CD4-positive, alpha-beta T cell treated with Interleukin-15 for 4 hours (primary cell): ENCODE measurements around the gene SIK1.
"Not testable (repeated sequence)": the region's sequence is repeated elsewhere in the genome, so short reads cannot be mapped to it uniquely, and the experiment has no call there.

Source experiments
- DNase-seq: peaks from one replicate; pipeline ENCODE4 v3.0.0-alpha.2; 2020; ENCODE audit warnings: low spot score

The SIK1 gene

DNA sequence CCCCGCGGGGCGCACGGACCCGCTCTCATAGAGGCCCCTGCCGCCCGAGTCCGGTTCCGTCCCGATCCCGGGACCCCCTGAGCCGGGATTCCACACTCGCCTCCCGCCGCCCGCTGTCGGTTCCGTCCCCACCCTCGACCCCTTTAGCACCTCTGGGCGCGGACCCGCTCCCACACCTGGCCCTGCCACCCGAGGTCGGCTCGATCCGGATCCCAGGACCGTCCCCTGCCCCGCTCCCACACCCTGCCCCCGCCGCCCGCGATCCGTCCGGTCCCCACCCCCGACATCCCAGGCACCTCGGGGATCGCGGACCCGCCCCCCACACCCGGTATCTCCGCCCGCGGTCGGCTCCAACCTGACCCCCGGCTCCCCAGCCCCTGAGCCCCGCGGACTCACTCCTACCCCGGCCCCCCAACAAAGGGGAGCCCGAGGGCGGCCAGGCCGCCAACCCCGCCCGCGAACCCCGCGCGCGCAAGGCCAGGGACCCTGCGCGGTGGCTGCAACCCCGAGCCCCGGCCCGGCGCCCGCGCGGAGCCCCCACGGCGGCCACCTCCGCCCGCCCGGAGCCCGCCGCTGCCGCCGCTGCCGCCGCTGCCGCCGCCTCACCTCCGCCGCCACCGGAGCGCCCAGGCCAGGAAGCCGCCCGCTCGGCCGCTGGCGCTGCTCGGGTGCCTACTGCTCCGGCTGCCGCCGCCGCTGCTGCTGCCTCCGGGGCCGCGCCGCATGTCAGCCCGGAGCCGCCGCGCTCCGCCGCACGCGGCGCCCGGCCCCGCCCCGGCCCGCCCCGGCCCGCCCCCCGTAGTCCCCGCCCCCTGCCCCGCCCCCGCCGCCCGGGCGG lies at the start of gene SIK1:
TSS of gene SIK1 (minus strand) at position 728 of the 838 bp plus-strand sequence. CDS start 953 bp downstream, outside the sequence.
- not testable (repeated sequence) for DNase-seq

- DNase-seq: not testable (repeated sequence)
Observed at GRCh38 chr21:43471597-43472242, 44.8 kb upstream of the SIK1 start.

DNA sequence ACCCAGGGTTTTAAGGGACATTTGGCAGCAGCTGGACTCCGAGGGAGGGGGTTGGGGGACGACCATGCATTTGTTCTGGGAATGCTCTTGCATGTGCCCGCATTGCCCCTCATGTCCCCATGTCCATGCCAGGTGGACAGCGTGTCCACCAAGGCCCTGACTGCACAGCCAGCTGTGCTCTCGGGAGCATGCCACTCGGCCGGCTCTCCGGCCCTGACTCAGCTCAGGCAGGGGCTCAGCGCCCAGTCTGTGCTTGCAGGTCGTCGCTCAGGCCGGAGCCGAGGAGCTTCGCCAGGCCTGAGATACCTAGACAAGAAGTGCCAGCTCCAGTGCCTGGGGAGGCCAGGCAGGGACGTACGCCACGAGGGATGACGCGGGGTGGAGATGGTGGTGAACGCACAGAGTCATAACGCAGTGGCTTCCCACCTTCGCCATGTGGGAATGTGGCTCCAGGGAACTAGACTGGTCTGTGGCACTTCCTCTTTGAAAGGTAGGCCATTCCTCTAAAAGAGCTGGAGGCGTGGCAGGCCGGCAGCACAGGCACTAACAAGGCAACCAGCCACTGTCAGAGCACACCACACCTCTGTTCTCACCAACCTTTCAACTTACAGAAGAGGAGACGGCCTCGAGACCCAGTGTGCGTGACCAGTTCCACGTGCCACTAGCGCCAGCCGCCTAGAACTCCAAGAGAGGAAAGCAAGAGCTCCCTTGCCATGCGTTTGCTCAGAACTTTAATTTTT lies 43.0 kb upstream of the SIK1 start:
- DNase-seq: not testable (repeated sequence)

DNA sequence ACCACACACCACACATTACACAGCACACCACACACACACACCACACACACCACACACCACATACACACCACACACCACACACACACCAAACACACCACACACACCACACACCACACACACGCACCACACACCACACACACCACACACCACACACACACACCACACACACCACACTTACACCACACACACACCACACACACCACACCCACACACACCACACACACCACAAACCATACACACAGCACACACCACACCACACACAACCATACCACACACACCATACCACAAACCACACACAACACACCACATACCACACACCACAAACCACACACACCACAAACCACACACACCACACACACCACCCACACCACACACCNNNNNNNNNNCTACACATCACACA lies 40.9 kb upstream of the SIK1 start:
- DNase-seq: no peak

GRCh38 chr21:43465159-43465558 lies 38.2 kb upstream of the SIK1 start:
- not testable (repeated sequence) for DNase-seq

DNA sequence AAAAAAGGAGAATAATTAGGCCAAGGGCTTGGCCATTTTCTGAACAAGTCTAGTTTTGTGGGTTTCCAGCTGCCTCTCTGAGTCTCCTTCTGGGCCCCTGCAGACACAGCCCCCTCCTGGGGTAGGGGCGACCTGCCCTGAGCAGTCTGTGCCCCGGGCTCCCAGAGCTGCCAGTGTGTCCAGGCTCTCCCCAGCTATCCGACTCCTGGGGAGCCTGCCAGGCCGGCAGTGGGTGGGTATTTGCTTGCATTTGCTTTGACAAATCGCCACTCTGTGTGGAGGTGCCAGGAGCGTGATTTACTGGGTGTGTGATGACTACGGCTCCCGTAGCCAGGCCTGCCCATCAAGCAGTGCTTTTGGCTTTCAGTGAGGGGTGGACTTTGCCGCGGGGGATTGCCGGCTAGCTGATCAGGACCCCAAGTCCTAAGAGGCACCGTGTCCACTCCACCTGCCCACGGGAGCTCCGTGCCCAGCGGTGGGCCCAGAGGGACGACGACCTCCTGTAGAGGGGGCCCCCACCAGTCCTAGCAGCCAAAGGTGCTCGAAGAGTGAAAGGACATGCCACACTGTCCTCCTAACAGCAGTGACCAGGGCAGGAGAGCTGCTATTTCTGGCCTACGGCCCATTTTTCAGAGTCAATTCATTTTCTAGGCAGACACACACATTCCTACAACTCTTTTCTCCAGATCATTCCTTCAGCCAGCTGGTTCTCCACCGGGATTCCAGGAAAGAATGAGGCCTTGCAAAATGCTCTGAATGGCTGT lies 36.7 kb upstream of the SIK1 start:
- not testable (repeated sequence) for DNase-seq

DNA sequence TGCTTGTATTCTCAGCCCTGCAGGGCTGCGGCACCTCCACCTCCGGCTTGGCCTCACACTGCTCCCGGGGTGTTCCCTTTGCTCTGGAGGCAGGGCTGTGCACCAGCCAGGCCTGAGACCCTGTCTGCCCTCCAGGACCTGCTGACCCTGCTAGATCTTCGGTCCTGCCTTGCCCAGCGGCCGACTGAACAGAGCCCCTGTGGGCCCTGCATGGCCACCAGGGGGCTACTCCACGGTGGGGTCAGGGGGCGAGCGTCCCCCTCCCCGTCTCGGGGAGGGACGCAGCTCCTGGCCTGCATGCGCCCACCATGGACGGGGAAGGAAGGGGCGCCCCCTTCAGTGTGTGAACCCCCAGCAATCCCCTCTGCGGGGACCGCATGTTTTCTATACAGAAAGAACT lies 36.0 kb upstream of the SIK1 start:
- not testable (repeated sequence) for DNase-seq

DNA sequence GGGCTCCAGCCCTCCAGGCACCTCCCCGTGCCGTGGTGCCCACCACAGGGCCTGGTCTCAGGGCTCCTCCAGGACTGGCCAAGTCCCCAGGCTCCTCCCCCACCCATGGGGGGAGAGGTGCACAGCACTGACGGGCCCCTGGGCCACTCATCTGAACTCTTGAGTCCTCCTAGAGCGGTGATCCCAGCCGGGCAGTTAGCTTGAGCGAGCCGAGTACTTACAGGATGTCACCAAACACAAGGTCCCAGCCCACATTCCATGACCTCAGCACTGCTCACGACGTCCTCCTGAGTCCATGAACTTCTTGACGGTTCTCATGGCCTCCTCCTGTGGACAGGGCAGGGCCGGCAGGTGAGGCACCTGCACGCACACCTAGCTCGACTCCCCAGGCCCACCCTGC lies 33.5 kb upstream of the SIK1 start:
- not testable (repeated sequence) for DNase-seq

DNA sequence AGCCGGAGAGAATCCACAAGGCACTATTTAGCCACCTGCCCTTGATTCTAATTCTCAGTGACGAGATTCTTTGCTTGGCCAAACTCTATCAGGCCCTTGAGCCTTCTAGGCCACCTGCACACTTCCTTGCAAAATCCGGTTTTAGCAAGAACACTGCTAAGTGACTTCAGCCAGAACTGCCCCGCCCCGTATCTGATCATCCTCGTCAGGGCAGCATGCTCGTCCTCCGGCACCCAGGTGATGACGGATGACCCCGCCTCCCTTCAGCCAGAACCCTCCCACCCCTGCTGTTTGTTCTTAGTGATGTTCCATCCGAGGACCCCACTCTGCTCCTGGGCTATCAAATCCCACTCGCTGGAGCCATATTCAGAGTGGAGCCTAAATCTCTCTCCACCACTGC lies 32.1 kb upstream of the SIK1 start:
- not testable (repeated sequence) for DNase-seq

DNA sequence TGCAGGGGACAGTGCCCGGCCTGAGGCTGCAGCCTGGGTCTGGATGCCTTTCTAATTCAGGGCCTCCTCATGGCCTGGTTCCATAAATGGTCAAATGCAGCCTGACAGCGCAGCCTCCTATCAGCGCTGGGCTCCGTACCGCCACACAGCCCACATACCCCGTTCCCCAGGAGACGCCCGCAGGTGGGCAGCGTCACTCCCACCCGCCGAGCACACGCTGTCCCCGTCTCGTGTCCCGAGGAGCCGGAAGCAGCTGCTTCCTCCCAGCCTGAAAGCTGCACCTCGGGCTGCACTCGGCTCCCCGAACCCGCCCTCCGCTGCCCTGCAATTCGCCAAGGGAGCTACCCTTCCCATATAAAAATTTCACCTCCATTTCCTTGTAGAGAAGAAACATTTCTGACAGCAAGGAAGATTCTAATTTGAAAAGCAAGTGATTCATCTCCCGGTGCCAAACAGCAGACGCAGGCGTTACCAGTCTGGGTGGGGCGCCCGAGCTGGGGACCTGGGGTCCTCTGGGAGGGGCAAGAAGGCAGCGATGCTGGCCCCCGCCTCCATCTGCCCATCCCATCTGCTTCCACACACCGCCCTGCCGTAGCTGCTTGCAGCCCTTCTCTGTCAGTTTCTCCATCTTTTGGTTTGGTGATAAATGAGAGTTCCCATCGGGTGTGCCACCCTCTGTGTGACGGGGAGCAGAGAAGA lies 29.8 kb upstream of the SIK1 start:
- DNase-seq: not testable (repeated sequence)

- not testable (repeated sequence) for DNase-seq
Observed at GRCh38 chr21:43455717-43456116, 28.8 kb upstream of the SIK1 start.

DNA sequence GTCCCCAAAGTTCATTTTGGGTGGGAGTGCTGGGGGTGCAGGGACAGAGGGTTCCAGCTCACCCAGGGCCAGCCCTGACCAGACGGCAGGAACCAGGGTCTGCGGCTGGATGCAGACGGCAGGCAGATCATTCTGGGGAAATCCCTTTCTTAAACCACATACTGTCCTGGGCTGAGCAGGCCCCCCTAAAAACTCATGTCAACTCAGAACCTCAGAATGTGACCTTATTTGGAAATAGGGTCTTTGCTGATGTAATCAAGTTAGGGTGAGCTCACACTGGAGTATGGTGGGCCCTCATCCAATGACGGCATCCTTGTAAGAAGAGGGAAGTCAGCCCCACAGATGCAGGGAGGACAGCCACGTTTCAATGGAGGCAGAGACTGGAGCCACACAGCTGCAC lies 27.2 kb upstream of the SIK1 start:
- not testable (repeated sequence) for DNase-seq

DNA sequence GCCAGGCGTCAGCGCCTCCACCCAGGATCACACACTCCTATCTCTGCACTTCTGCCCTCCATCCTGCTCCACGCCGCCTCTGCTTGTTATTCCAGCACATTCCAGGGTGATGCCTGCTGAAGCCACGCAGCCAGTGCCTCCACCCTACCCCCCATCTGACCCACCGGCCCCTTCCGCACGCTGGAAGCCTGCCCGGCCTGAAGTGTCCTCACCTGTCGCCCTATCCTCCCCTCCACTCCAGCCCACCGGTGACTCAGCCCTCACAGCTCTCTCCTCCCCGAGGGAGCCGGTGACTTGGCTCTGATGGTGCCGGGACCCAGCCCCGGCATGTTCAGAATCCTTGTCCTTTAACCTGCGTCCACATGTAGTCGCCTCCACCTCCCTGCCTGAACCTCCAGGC lies 24.9 kb upstream of the SIK1 start:
- DNase-seq: not testable (repeated sequence)

GRCh38 chr21:43450287-43450686 lies 23.4 kb upstream of the SIK1 start:
- DNase-seq: not testable (repeated sequence)

GRCh38 chr21:43447353-43447977 lies 20.5 kb upstream of the SIK1 start:
- DNase-seq: not testable (repeated sequence)

DNA sequence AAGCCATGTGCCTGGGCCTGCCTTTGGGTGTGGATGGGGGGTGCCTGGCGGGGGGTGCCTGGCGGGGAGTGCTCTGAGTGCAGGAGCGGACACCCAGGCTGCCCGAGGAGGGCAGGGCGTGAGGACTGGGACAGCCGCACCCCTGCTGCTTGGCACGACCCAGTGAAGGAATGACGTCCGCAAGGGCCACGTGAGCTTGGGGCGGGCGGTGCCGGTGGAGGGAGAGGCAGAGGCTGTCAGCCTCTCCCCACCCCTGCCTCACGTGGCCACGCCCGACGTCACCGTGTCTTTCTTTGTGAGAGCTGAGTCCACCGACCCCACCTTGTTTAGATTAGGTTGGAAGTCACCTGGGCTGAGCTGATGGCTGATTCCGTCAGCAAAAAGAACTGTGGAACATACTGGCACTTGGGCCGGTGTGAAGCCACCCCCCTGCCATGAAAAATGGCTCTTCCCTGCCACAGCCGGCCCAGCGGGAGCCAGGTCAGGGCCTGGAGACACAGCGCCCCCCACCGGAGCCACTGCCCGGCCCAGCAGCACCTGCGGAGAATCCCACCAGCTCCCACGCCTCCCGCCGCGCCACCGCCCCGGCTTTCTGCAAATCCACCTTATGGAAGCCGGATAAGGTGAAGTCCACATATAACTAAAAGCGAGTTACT lies 19.5 kb upstream of the SIK1 start:
- not testable (repeated sequence) for DNase-seq

DNA sequence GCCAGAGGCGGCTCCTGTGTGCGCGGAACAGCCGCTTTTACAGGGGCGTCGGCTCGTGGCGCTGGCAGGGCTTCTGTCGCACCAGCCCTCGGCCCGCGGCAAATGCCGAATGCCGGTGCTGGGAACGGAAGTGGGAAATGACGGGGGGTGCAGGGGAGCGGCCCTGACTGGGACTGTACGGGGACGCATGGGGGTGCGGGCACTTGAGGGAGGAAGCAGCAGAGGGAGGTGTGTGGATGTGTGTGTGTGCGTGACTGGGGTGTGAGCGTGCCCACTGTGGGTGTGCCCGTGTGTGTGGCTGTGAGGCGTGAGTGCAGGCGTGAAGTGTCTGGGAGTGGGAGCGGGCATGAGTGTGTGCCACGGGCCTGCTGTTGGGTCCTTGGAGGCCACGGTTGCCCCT lies 17.6 kb upstream of the SIK1 start:
- DNase-seq: not testable (repeated sequence)

GRCh38 chr21:43442571-43442970 lies 15.6 kb upstream of the SIK1 start:
- not testable (repeated sequence) for DNase-seq

DNA sequence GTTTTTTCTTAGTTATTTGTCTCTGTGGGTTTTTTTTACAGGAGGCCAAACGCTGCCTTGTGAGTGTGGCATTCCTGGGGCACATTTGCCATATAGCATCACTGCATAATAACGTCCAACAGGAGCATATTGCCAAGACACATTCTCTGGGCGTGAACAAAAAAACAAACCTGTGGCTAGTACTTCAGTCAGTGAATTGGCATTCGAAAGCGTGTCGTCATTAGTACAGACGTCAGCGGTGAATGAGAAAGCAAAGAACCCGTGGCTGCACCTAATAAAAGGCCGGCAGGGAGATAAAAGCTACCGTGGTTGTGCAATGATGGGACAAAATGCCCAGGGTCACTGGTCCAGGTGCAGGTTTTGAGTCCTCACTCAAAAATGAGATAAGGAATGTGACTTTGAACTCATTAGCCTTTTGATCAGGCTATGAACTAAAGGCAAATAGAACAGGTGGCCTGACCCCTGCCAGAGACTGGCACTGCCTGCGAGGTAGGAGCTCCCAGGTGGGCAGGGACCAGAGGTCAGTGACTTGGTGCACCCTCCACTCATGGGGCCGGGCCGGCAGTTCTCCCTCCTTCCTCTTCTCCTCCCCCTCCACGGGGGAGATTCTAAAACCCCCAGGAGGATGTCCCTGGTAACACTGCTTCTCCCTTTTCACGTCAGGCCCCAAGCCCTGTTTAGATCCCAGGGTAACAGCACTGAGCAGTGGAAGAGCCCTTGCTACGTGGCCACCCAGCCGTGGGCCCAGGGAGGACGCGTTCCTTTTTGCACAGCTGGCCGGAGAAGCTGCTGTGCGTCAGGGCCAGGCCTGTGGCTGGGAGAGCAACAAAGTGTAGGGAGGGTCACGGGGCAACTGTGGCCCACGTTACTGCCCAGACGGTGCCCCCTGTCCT lies 14.2 kb upstream of the SIK1 start:
- not testable (repeated sequence) for DNase-seq
